Effector memory CD4-positive, alpha-beta T cell (primary cell): Measurements from ENCODE around the gene ACBD4.

Experiments
- DNase-seq, 3 donors: peaks; one replicate each; pipeline ENCODE4 v3.0.0-alpha.2; 2020
- H3K27ac ChIP-seq: 2 replicates; pipeline ENCODE4 v1.7.0; 2013; ENCODE audit warnings: mild to moderate bottlenecking, low read length, moderate library complexity; ENCODE audit not compliant: insufficient read depth, poor library complexity, severe bottlenecking
- H3K27me3 ChIP-seq: replicated peaks from 2 replicates; pipeline ENCODE4 v1.7.0; 2013; ENCODE audit warnings: mild to moderate bottlenecking, low read length; ENCODE audit not compliant: insufficient read depth, control insufficient read depth, poor library complexity, severe bottlenecking
- H3K36me3 ChIP-seq: 2 replicates; pipeline ENCODE4 v1.7.0; 2013; ENCODE audit warnings: mild to moderate bottlenecking, low read length, moderate library complexity; ENCODE audit not compliant: control insufficient read depth, insufficient read depth
- H3K4me1 ChIP-seq: 2 replicates; pipeline ENCODE4 v1.7.0; 2013; ENCODE audit warnings: low read length, mild to moderate bottlenecking; ENCODE audit not compliant: control insufficient read depth, insufficient read depth, poor library complexity, severe bottlenecking
- H3K4me3 ChIP-seq: 2 replicates; pipeline ENCODE4 v1.7.0; 2013; ENCODE audit warnings: low read length, low read depth, mild to moderate bottlenecking; ENCODE audit not compliant: insufficient read depth, poor library complexity, severe bottlenecking
- H3K9me3 ChIP-seq: 2 replicates; pipeline ENCODE4 v1.7.0; 2013; ENCODE audit warnings: mild to moderate bottlenecking, low read length, moderate library complexity; ENCODE audit not compliant: control insufficient read depth

The ACBD4 gene

GRCh38 chr17:45111850-45112249, 23.6 kb upstream of the ACBD4 start:
- DNase-seq: no peak
- H3K4me3 ChIP-seq: no peak overlapping the region
- H3K27me3 ChIP-seq: no peaks in the 10 kb centered on the region
- peaks cover 13% of the 10 kb centered on the region for H3K36me3 ChIP-seq
- H3K4me1 ChIP-seq: no peaks in the 10 kb centered on the region
- no peak overlapping the region for H3K27ac ChIP-seq
- no peaks in the 10 kb centered on the region for H3K9me3 ChIP-seq

- no peaks in the 10 kb centered on the region for H3K4me1 ChIP-seq
- H3K4me3 ChIP-seq: no peak overlapping the region
- no peak for DNase-seq
- no peaks in the 10 kb centered on the region for H3K27me3 ChIP-seq
- no peak overlapping the region for H3K27ac ChIP-seq
- H3K9me3 ChIP-seq: no peaks in the 10 kb centered on the region
- H3K36me3 ChIP-seq: peaks cover 5% of the 10 kb centered on the region
These were observed 22.7 kb upstream of the ACBD4 start for GRCh38 chr17:45112559-45113423.

DNA sequence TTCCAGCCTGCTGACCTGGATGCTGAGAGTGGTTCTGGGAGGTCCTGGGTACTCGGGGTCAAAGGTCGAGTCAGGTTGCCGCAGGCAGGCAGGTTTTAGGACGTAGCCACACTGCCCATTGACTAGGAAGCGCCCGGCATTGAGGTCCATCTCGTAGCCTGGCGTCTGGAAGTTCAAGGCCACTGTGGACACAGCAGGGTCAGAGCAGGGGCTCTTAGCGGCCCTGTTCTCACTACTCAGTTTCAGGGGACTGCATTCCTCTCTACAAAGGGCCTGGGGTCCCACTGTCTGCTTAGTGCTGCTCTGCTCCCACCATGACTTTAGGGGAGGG, 22.1 kb upstream of the ACBD4 start:
- no peak overlapping the region for H3K27ac ChIP-seq
- H3K36me3 ChIP-seq: no peaks in the 10 kb centered on the region
- DNase-seq: no peak
- H3K4me1 ChIP-seq: no peaks in the 10 kb centered on the region
- no peaks in the 10 kb centered on the region for H3K27me3 ChIP-seq
- H3K4me3 ChIP-seq: no peak overlapping the region
- H3K9me3 ChIP-seq: no peaks in the 10 kb centered on the region

DNA sequence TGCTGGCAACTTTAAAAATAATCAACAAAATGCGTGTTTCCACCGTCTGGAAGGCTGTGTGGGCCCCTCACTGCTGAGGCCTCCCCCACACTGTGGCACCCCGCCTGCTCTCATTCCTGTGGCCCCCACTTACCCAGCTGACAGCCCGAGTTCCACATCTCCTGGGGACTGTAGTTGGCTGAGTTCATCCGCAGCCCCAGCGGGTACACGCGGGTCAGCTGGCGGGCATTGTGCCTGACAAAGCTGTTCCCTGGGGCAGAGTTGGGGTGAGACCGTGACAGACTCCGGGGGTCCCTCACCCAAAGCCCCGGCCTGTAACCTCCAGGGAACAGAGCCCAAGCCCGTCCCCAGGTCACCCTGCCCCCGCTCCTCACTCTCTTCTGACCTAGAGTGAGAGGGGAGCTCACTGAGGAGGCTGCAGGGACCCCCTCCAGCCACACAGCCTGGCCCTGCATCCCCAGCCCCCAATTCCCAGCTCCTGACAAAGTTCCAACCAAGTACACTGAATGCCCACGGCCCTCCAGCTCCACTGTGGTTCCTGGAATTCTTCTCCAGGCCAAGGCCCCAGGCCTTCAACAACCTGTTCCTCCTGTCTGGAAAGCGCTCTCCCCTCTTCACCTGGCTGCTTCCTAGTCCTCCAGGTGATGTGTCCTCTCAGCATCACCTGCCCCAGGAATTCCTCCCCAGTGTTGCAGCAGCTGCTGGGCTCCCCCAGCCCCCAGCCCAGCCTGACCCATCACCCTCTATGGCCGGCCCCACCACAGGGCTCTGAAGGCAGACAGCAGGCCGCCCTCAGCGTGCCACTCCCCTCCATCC, 21.2 kb upstream of the ACBD4 start:
- DNase-seq: no peak
- Histone ChIP-seq H3K27me3 (no peaks in the 10 kb centered on the region), H3K36me3 (no peaks in the 10 kb centered on the region), H3K4me1 (no peaks in the 10 kb centered on the region), H3K4me3 (no peak overlapping the region), H3K27ac (no peak overlapping the region), H3K9me3 (no peaks in the 10 kb centered on the region)

GRCh38 chr17:45115015-45115625, 20.4 kb upstream of the ACBD4 start:
- no peaks in the 10 kb centered on the region for H3K36me3 ChIP-seq
- no peak overlapping the region for H3K27ac ChIP-seq
- H3K4me1 ChIP-seq: no peaks in the 10 kb centered on the region
- H3K4me3 ChIP-seq: no peak overlapping the region
- H3K9me3 ChIP-seq: no peaks in the 10 kb centered on the region
- H3K27me3 ChIP-seq: no peaks in the 10 kb centered on the region
- no peak for DNase-seq

DNA sequence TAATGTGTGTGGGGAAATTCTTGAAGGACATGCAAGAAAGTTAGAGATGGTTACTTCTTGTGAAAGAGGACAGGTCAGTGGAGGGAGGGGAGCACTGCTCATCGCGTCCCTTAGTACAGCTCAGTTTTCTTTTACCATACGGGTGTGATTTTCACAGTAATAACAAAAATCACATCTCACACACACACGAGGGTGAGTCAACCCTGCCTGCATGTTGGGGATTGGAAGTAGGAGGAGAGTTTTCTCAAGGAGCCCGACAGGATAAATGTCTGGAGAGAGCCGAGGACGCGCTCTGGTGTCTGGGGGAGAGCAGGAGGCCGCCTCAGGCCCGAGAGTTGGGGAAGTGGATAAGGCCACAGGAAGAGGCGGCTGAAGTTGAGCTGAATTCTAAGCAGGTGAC, 19.6 kb upstream of the ACBD4 start:
- Histone ChIP-seq H3K36me3 (no peaks in the 10 kb centered on the region), H3K27ac (no peak overlapping the region), H3K4me3 (no peak overlapping the region), H3K27me3 (no peaks in the 10 kb centered on the region), H3K4me1 (no peaks in the 10 kb centered on the region), H3K9me3 (no peaks in the 10 kb centered on the region)
- DNase-seq: no peak

GRCh38 chr17:45116434-45117016, 19.0 kb upstream of the ACBD4 start:
- Histone ChIP-seq H3K36me3 (no peaks in the 10 kb centered on the region), H3K9me3 (no peaks in the 10 kb centered on the region), H3K27me3 (no peaks in the 10 kb centered on the region), H3K4me1 (no peaks in the 10 kb centered on the region), H3K27ac (no peak overlapping the region), H3K4me3 (no peak overlapping the region)
- no peak for DNase-seq

GRCh38 chr17:45117334-45117733, 18.2 kb upstream of the ACBD4 start:
- H3K27me3 ChIP-seq: no peaks in the 10 kb centered on the region
- no peaks in the 10 kb centered on the region for H3K9me3 ChIP-seq
- H3K4me1 ChIP-seq: no peaks in the 10 kb centered on the region
- DNase-seq: no peak
- H3K4me3 ChIP-seq: no peak overlapping the region
- H3K27ac ChIP-seq: no peak overlapping the region
- no peaks in the 10 kb centered on the region for H3K36me3 ChIP-seq

- no peaks in the 10 kb centered on the region for H3K4me1 ChIP-seq
- no peaks in the 10 kb centered on the region for H3K9me3 ChIP-seq
- no peak overlapping the region for H3K27ac ChIP-seq
- H3K27me3 ChIP-seq: no peaks in the 10 kb centered on the region
- H3K4me3 ChIP-seq: no peak overlapping the region
- DNase-seq: no peak
- no peaks in the 10 kb centered on the region for H3K36me3 ChIP-seq
These were observed 17.4 kb upstream of the ACBD4 start for GRCh38 chr17:45117848-45118646.
